ENCODE data around the gene TMEFF2. TPM values are rescaled to one million over a fixed set of nuclear protein-coding genes. Genes with fewer than 3 reads are reported as not detected.

Gene TMEFF2
- total RNA-seq, 3 donors from 2014 or later (not counting 1 experiment from before 2014, with no cell fraction given), result not detected

DNA sequence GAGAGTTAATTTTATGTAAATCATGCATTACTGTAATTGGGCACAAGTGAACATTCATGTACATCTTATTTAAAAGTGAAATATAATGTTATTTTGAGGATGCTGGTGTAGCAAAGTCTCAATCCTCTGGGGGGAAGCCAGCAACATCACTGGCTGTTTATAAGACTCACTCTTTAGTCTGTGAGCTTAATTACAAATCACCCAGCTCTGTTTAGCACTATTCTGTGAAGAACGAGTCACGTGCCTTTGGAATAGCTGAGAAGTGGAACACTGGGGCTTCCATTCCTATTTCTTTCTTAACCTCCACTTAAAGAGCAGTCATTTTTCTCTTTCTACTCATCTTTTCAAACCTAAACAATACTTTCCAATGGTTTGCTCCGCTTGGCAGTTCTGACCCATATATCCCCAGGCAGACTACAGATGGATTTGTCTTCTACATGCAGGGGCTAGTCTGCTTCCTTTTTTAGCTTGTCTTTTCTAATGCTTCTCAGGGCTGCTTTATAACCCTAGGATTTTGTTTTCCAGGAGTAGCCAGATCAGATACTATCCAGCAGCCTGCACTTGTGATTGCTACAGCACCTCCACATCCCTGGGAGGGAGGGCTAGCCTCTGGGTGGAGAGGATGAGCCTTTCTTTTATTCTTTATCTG is 252.5 kb downstream of the TMEFF2 start:
- Mint-ChIP-seq H3K27ac (no peak overlapping the region), H3K4me1 (no peaks in the 10 kb centered on the region), H3K9me3 (no peaks in the 10 kb centered on the region), H3K36me3 (no peaks in the 10 kb centered on the region), H3K4me3 (no peak overlapping the region), H3K27me3 (ENCODE audit: low read depth in 2 of 2) (peaks cover 2 to 24% of the 10 kb centered on the region in 2 donors)
- Histone ChIP-seq H3K27me3 (ENCODE audit: control insufficient read depth, insufficient read depth, low read length) (no peaks in the 10 kb centered on the region), H3K36me3 (ENCODE audit: control insufficient read depth, insufficient read depth, low read length) (no peaks in the 10 kb centered on the region), H3K27ac (ENCODE audit: low read length) (no peak overlapping the region), H3K4me1 (ENCODE audit: control insufficient read depth, insufficient read depth, low read length) (no peaks in the 10 kb centered on the region), H3K4me3 (ENCODE audit: low read length) (no peak overlapping the region), H3K9me3 (ENCODE audit: control insufficient read depth, insufficient read depth, low read length) (no peaks in the 10 kb centered on the region)
- no peak for ATAC-seq
- intact Hi-C loops (cut with micrococcal nuclease), result no loop called here
- WGBS (ENCODE audit: insufficient coverage), result 84% methylated on average over 3 of the region's 3 CpGs
- DNase-seq, result no peak
- TF ChIP-seq, protein P1, sequence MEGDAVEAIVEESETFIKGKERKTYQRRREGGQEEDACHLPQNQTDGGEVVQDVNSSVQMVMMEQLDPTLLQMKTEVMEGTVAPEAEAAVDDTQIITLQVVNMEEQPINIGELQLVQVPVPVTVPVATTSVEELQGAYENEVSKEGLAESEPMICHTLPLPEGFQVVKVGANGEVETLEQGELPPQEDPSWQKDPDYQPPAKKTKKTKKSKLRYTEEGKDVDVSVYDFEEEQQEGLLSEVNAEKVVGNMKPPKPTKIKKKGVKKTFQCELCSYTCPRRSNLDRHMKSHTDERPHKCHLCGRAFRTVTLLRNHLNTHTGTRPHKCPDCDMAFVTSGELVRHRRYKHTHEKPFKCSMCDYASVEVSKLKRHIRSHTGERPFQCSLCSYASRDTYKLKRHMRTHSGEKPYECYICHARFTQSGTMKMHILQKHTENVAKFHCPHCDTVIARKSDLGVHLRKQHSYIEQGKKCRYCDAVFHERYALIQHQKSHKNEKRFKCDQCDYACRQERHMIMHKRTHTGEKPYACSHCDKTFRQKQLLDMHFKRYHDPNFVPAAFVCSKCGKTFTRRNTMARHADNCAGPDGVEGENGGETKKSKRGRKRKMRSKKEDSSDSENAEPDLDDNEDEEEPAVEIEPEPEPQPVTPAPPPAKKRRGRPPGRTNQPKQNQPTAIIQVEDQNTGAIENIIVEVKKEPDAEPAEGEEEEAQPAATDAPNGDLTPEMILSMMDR (IDR thresholded peaks at IDR 0.05), result no peak

DNA sequence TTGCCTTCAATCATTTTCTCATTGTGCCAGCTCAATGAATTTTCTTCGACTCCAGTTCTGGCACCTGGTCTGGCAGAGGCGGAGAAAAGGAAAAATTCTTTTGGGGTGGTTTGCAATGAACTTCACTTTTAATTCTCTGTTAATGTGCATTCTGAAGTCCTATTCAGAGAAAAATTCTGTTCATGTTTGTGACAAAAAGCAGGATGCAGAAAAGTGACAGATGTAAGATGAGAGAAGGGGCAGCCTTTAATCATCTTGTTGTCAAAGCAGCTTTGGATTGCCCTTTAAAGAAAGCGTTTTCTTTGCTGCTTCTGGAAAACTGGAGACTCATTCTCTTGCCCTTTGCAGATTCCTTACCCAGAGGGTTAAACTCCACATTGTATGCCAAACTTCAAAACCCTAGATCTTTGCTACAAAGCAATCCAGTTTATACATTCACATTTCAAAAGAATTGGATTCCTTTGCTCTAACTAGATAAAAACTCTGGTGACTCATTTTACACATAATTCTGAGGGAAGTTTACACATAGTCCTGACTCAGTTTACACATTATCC is 253.3 kb downstream of the TMEFF2 start:
- no peaks in the 10 kb centered on the region for H3K27me3 ChIP-seq (ENCODE audit: control insufficient read depth, insufficient read depth, low read length)
- no peaks in the 10 kb centered on the region for H3K9me3 ChIP-seq (ENCODE audit: control insufficient read depth, insufficient read depth, low read length)
- DNase-seq, result no peak
- Mint-ChIP-seq H3K27ac (no peak overlapping the region), H3K36me3 (no peaks in the 10 kb centered on the region), H3K4me1 (no peaks in the 10 kb centered on the region), H3K4me3 (no peak overlapping the region), H3K27me3 (ENCODE audit: low read depth in 2 of 2) (peaks cover 2 to 24% of the 10 kb centered on the region in 2 donors), H3K9me3 (no peaks in the 10 kb centered on the region)
- no peak overlapping the region for H3K27ac ChIP-seq (ENCODE audit: low read length)
- no peaks in the 10 kb centered on the region for H3K36me3 ChIP-seq (ENCODE audit: control insufficient read depth, insufficient read depth, low read length)
- 89% methylated on average over 3 of the region's 3 CpGs for WGBS (ENCODE audit: insufficient coverage)
- intact Hi-C loops (cut with micrococcal nuclease), result no loop called here
- TF ChIP-seq, protein P1 (IDR thresholded peaks at IDR 0.05), result no peak
- H3K4me3 ChIP-seq (ENCODE audit: low read length), result no peak overlapping the region
- ATAC-seq, result no peak
- no peaks in the 10 kb centered on the region for H3K4me1 ChIP-seq (ENCODE audit: control insufficient read depth, insufficient read depth, low read length)

DNA sequence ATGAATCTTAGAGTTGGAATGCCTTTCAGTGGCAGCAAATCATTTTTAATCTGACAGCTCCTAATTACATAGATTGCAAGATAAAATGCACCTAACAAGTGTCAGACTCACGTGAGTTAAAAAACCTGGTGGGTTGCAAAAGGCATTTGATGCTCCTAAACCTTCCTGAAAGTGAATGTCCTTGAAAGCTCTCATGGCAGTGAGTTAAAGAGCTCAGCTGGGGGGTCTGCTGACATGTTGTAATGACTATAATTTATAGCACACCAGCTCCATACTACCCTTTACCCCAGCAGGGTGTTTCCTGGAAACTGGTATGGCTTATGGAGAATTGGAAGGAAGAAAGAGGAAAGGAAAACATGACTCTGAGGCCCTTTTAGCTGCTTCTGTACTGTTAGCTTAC is 256.0 kb downstream of the TMEFF2 start:
- Histone ChIP-seq H3K27ac (ENCODE audit: low read length) (no peak overlapping the region), H3K4me1 (ENCODE audit: control insufficient read depth, insufficient read depth, low read length) (no peaks in the 10 kb centered on the region), H3K36me3 (ENCODE audit: control insufficient read depth, insufficient read depth, low read length) (no peaks in the 10 kb centered on the region), H3K4me3 (ENCODE audit: low read length) (no peak overlapping the region), H3K27me3 (ENCODE audit: control insufficient read depth, insufficient read depth, low read length) (no peaks in the 10 kb centered on the region), H3K9me3 (ENCODE audit: control insufficient read depth, insufficient read depth, low read length) (no peaks in the 10 kb centered on the region)
- intact Hi-C loops (cut with micrococcal nuclease), result no loop called here
- no peak for ATAC-seq
- Mint-ChIP-seq H3K27me3 (ENCODE audit: low read depth in 2 of 2) (peaks cover 2 to 24% of the 10 kb centered on the region in 2 donors), H3K36me3 (no peaks in the 10 kb centered on the region), H3K4me1 (no peaks in the 10 kb centered on the region), H3K27ac (no peak overlapping the region), H3K4me3 (no peak overlapping the region), H3K9me3 (no peaks in the 10 kb centered on the region)
- DNase-seq, result no peak
- 70% methylated on average over 1 of the region's 1 CpG for WGBS (ENCODE audit: insufficient coverage)
- TF ChIP-seq, protein P1 (IDR thresholded peaks at IDR 0.05), result no peak

Data from natural killer cell (primary cell).